ENCODE data around the gene DUSP22. TPM values are rescaled to one million over a fixed set of nuclear protein-coding genes. Genes with fewer than 3 reads are reported as not detected.

The DUSP22 gene
- polyA plus RNA-seq, 2 of the 4 experiments (the other 2 are of a cell fraction): 6.2 to 11.3 TPM

- WGBS (ENCODE audit: missing lambda C conversion rate): 74% methylated on average over 9 of the region's 9 CpGs
- POLR2A ChIA-PET: no interaction called here
- Histone ChIP-seq H3K4me1 (peaks cover 10% of the 10 kb centered on the region; the same call in 2 of the 3 replicates), H3K9me3 (no peaks in the 10 kb centered on the region), H3K4me3 (no peak overlapping the region), H3K27ac (no peak overlapping the region), H3K4me2 (no peak overlapping the region)
- TF ChIP-seq RCOR1 (IDR thresholded peaks at IDR 0.05; ENCODE audit: low read depth, low read length): no peak
- no peak for TF ChIP-seq SREBF2 (IDR thresholded peaks at IDR 0.05)
- no peak for TF ChIP-seq GATA3 (IDR thresholded peaks at IDR 0.05; ENCODE audit: borderline replicate concordance)
- CTCF ChIA-PET: interaction anchor here (0.7 to 1.3 kb wide), 2 partner anchors 9 to 131 kb away, joined by 3 read pairs; no protein-coding TSS in a partner anchor
- DNase-seq (ENCODE audit: low read depth in 1 of 2, low spot score in 1 of 2) (no peak), FAIRE-seq (no peak), ATAC-seq (no peak)
Measured at GRCh38 chr6:296151-297122, 4.2 kb downstream of the DUSP22 start.

- Histone ChIP-seq H3K4me3 (no peak overlapping the region), H3K4me2 (no peak overlapping the region), H3K9me3 (no peaks in the 10 kb centered on the region), H3K4me1 (peaks cover 10% of the 10 kb centered on the region; the same call in 2 of the 3 replicates), H3K27ac (no peak overlapping the region)
- TF ChIP-seq MAFK (IDR thresholded peaks at IDR 0.05; ENCODE audit: partially characterized antibody) (no peak), CBX2 (IDR thresholded peaks at IDR 0.05; ENCODE audit: borderline replicate concordance, low read depth) (no peak), NR3C1 (IDR thresholded peaks at IDR 0.05) (no peak), HMGXB4 (CRISPR knock-in tag; IDR thresholded peaks at IDR 0.05; ENCODE audit: borderline replicate concordance) (no peak), PHF8 (IDR thresholded peaks at IDR 0.05; ENCODE audit: borderline replicate concordance, low read depth) (no peak), RARB (CRISPR knock-in tag; IDR thresholded peaks at IDR 0.05) (no peak), USF2 (IDR thresholded peaks at IDR 0.05) (no peak), GATA3 (IDR thresholded peaks at IDR 0.05; ENCODE audit: borderline replicate concordance) (no peak), POLR2AphosphoS2 (conservative IDR thresholded peaks at IDR 0.05; ENCODE audit: low read length) (no peak), HDAC2 (IDR thresholded peaks at IDR 0.05) (no peak), MYC (IDR thresholded peaks at IDR 0.05; ENCODE audit: borderline replicate concordance, low read length) (no peak), SMC3 (IDR thresholded peaks at IDR 0.05) (no peak), HES2 (IDR thresholded peaks at IDR 0.05) (no peak), JUN (IDR thresholded peaks at IDR 0.05) (no peak), REST (IDR thresholded peaks at IDR 0.05) (no peak), CHD4 (IDR thresholded peaks at IDR 0.05; ENCODE audit: borderline replicate concordance) (no peak), TFCP2L1 (CRISPR knock-in tag; IDR thresholded peaks at IDR 0.05) (no peak)
- DNase-seq (ENCODE audit: low read depth in 1 of 2, low spot score in 1 of 2) (no peak), ATAC-seq (no peak), FAIRE-seq (no peak)
- WGBS (ENCODE audit: missing lambda C conversion rate): 74% methylated on average over 6 of the region's 6 CpGs
- CTCF ChIA-PET: interaction anchor here (1.3 kb wide), 1 partner anchor 8 kb away, joined by 3 read pairs; no protein-coding TSS in a partner anchor
- POLR2A ChIA-PET: no interaction called here
Measured at GRCh38 chr6:297571-298232, 5.4 kb downstream of the DUSP22 start.
